Mesendoderm (in vitro differentiated cells): Measurements from ENCODE around the gene ZNF91. TPM values are rescaled to one million over a fixed set of nuclear protein-coding genes. Genes with fewer than 3 reads are reported as not detected.

Experiments used
- DNase-seq: peaks from one replicate; pipeline ENCODE4 v3.0.0; 2013
- H2AK5ac ChIP-seq: 2 replicates; pipeline ENCODE4 v1.6.1; 2013; ENCODE audit warnings: low read length, inconsistent platforms
- H2BK120ac ChIP-seq: 2 replicates; pipeline ENCODE4 v1.6.1; 2013; ENCODE audit warnings: low read depth, mild to moderate bottlenecking, low read length, moderate library complexity, mixed read lengths
- H2BK15ac ChIP-seq: replicated peaks from 2 replicates; pipeline ENCODE4 v1.6.1; 2013; ENCODE audit warnings: low read depth, mild to moderate bottlenecking, moderate library complexity
- H2BK5ac ChIP-seq: 2 replicates; pipeline ENCODE4 v1.6.1; 2013; ENCODE audit warnings: low read length, inconsistent platforms
- H3K18ac ChIP-seq: 2 replicates; pipeline ENCODE4 v1.6.1; 2013; ENCODE audit warnings: mild to moderate bottlenecking, low read length, mixed read lengths
- H3K23ac ChIP-seq: one replicate; pipeline ENCODE4 v1.6.1; 2013; ENCODE audit warnings: low read length
- H3K27ac ChIP-seq: 2 replicates; pipeline ENCODE4 v1.5.1; 2013; ENCODE audit warnings: low read depth, mild to moderate bottlenecking, inconsistent platforms, low read length, moderate library complexity
- H3K27me3 ChIP-seq: 2 replicates; pipeline ENCODE4 v1.6.1; 2013; ENCODE audit warnings: low read length, control low read depth, mild to moderate bottlenecking, inconsistent platforms; ENCODE audit not compliant: insufficient read depth, poor library complexity
- H3K36me3 ChIP-seq: 2 replicates; pipeline ENCODE4 v1.6.1; 2013; ENCODE audit warnings: low read length, inconsistent platforms; ENCODE audit not compliant: control insufficient read depth, insufficient read depth
- H3K4ac ChIP-seq: one replicate; pipeline ENCODE4 v1.6.1; 2013; ENCODE audit warnings: low read depth, mild to moderate bottlenecking, low read length, moderate library complexity
- H3K4me1 ChIP-seq: 2 replicates; pipeline ENCODE4 v1.6.1; 2013; ENCODE audit warnings: low read depth, low read length, inconsistent platforms; ENCODE audit not compliant: control insufficient read depth
- H3K4me2 ChIP-seq: 2 replicates; pipeline ENCODE4 v1.6.1; 2013; ENCODE audit warnings: low read length
- H3K4me3 ChIP-seq: 2 replicates; pipeline ENCODE4 v1.5.1; 2013; ENCODE audit warnings: mild to moderate bottlenecking, low read length
- H3K56ac ChIP-seq: one replicate; pipeline ENCODE4 v1.6.1; 2013; ENCODE audit warnings: low read length
- H3K79me1 ChIP-seq: 2 replicates; pipeline ENCODE4 v1.6.1; 2013; ENCODE audit warnings: low read length, inconsistent platforms
- H3K79me2 ChIP-seq: 2 replicates; pipeline ENCODE4 v1.6.1; 2013; ENCODE audit warnings: mild to moderate bottlenecking, low read length; ENCODE audit not compliant: control insufficient read depth, insufficient read depth
- H3K9ac ChIP-seq: 2 replicates; pipeline ENCODE4 v1.6.1; 2013; ENCODE audit warnings: low read length, inconsistent platforms
- H4K5ac ChIP-seq: one replicate; pipeline ENCODE4 v1.6.1; 2013; ENCODE audit warnings: low read length
- H4K8ac ChIP-seq: one replicate; pipeline ENCODE4 v1.6.1; 2013; ENCODE audit warnings: low read depth, mild to moderate bottlenecking, control low read depth, low read length, moderate library complexity
- WGBS: extraction: QIAGEN DNeasy Blood & Tissue Kit; methylation state at CpG from one replicate; pipeline ENCODE4 v1.1.7; 2013; ENCODE audit warnings: low lambda C conversion rate, missing lambda C conversion rate; ENCODE audit not compliant: insufficient coverage; ENCODE audit errors: extremely low coverage; 5-methylcytosine and 5-hydroxymethylcytosine counted together
- polyA plus RNA-seq, 2 experiments: library from polyadenylated mRNA; stranded (reverse); fragments of 200-250 nt; gene quantifications; one replicate each; pipeline ENCODE4 v1.2.3, GENCODE V29; 2013

ZNF91 gene
- polyA plus RNA-seq (2013, experiment 1 of 2), result 18.3 TPM
- 18.2 TPM for polyA plus RNA-seq (2013, experiment 2 of 2)

- H3K9ac ChIP-seq, result peak within 1 kb of the TSS; percentile 98
These were observed at the start of gene ZNF91 for GRCh38 chr19:23395041-23395721. Gene ZNF91 (minus strand): TSS chr19:23395471. CDS start chr19:23395354, 117 bp downstream.

GRCh38 chr19:23440791-23441190 is 45.5 kb upstream of the ZNF91 start:
- Histone ChIP-seq H3K4me2 (no peak overlapping the region), H2BK5ac (no peak overlapping the region), H3K79me2 (no peaks in the 10 kb centered on the region), H3K36me3 (no peaks in the 10 kb centered on the region), H3K56ac (no peak overlapping the region), H2AK5ac (no peak overlapping the region), H3K18ac (no peak overlapping the region), H3K4me3 (no peak overlapping the region), H3K27ac (no peak overlapping the region), H3K23ac (no peak overlapping the region), H3K79me1 (no peaks in the 10 kb centered on the region), H3K4me1 (no peaks in the 10 kb centered on the region), H3K9ac (no peak overlapping the region), H2BK15ac (no peak overlapping the region), H4K5ac (no peak overlapping the region), H4K8ac (no peak overlapping the region), H3K27me3 (no peaks in the 10 kb centered on the region), H2BK120ac (no peak overlapping the region), H3K4ac (no peak overlapping the region)
- no CpG with 5 or more reads among the region's 9 CpGs for WGBS
- DNase-seq, result peak; percentile 41

More at GRCh38 chr19:23395041-23395721, at the start of gene ZNF91:
- Histone ChIP-seq H4K8ac (peak within 1 kb of the TSS; percentile 76), H3K56ac (peak within 1 kb of the TSS; percentile 99), H3K18ac (peak within 1 kb of the TSS; percentile 44), H3K79me1 (peaks cover 4% of the 10 kb centered on the region), H3K4me3 (peak within 1 kb of the TSS; percentile 94), H2BK120ac (no peak within 1 kb of the TSS), H3K36me3 (peaks cover under 1% of the 10 kb centered on the region), H3K79me2 (peaks cover 26% of the 10 kb centered on the region), H3K27me3 (no peaks in the 10 kb centered on the region), H3K4ac (peak within 1 kb of the TSS; percentile 90), H3K27ac (peak within 1 kb of the TSS; percentile 79), H4K5ac (no peak within 1 kb of the TSS), H2BK5ac (peak within 1 kb of the TSS; percentile 89), H3K4me2 (peak within 1 kb of the TSS; percentile 10), H2BK15ac (no peak within 1 kb of the TSS), H2AK5ac (no peak within 1 kb of the TSS), H3K4me1 (peaks cover 4% of the 10 kb centered on the region), H3K23ac (no peak within 1 kb of the TSS)
- no CpG with 5 or more reads among the region's 32 CpGs for WGBS
- DNase-seq, result peak; percentile 99

GRCh38 chr19:23440207-23440606 is 44.9 kb upstream of the ZNF91 start:
- Histone ChIP-seq H3K4me1 (no peaks in the 10 kb centered on the region), H3K18ac (no peak overlapping the region), H2AK5ac (no peak overlapping the region), H2BK120ac (no peak overlapping the region), H3K23ac (no peak overlapping the region), H3K79me2 (no peaks in the 10 kb centered on the region), H4K8ac (no peak overlapping the region), H4K5ac (no peak overlapping the region), H3K56ac (no peak overlapping the region), H3K27me3 (no peaks in the 10 kb centered on the region), H3K36me3 (no peaks in the 10 kb centered on the region), H3K9ac (no peak overlapping the region), H3K4me2 (no peak overlapping the region), H2BK15ac (no peak overlapping the region), H3K27ac (no peak overlapping the region), H3K4me3 (no peak overlapping the region), H2BK5ac (no peak overlapping the region), H3K79me1 (no peaks in the 10 kb centered on the region), H3K4ac (no peak overlapping the region)
- no CpG with 5 or more reads among the region's 9 CpGs for WGBS
- peak; percentile 46 for DNase-seq

GRCh38 chr19:23439623-23440022 is 44.4 kb upstream of the ZNF91 start:
- no peak overlapping the region for H3K56ac ChIP-seq
- DNase-seq, result peak; percentile 46
- H3K4me2 ChIP-seq, result no peak overlapping the region
- no peak overlapping the region for H3K18ac ChIP-seq
- H2BK120ac ChIP-seq, result no peak overlapping the region
- H3K4me1 ChIP-seq, result no peaks in the 10 kb centered on the region
- H2AK5ac ChIP-seq, result no peak overlapping the region
- H3K23ac ChIP-seq, result no peak overlapping the region
- no peak overlapping the region for H4K5ac ChIP-seq
- no peak overlapping the region for H3K4me3 ChIP-seq
- no peak overlapping the region for H2BK15ac ChIP-seq
- no peak overlapping the region for H4K8ac ChIP-seq
- WGBS, result no CpG with 5 or more reads among the region's 8 CpGs
- no peak overlapping the region for H2BK5ac ChIP-seq
- H3K4ac ChIP-seq, result no peak overlapping the region
- H3K36me3 ChIP-seq, result no peaks in the 10 kb centered on the region
- no peaks in the 10 kb centered on the region for H3K27me3 ChIP-seq
- no peak overlapping the region for H3K27ac ChIP-seq
- H3K79me2 ChIP-seq, result no peaks in the 10 kb centered on the region
- H3K9ac ChIP-seq, result no peak overlapping the region
- no peaks in the 10 kb centered on the region for H3K79me1 ChIP-seq

GRCh38 chr19:23437901-23438300 is 42.6 kb upstream of the ZNF91 start:
- no peak for DNase-seq
- Histone ChIP-seq H3K36me3 (no peaks in the 10 kb centered on the region), H3K27me3 (no peaks in the 10 kb centered on the region), H3K27ac (no peak overlapping the region), H3K9ac (no peak overlapping the region), H3K23ac (no peak overlapping the region), H3K4me2 (no peak overlapping the region), H4K8ac (no peak overlapping the region), H3K79me2 (no peaks in the 10 kb centered on the region), H3K56ac (no peak overlapping the region), H3K4me1 (no peaks in the 10 kb centered on the region), H2AK5ac (no peak overlapping the region), H2BK120ac (no peak overlapping the region), H2BK15ac (no peak overlapping the region), H3K79me1 (no peaks in the 10 kb centered on the region), H3K4ac (no peak overlapping the region), H4K5ac (no peak overlapping the region), H3K18ac (no peak overlapping the region), H3K4me3 (peak overlapping the region; percentile 23), H2BK5ac (no peak overlapping the region)
- WGBS, result no CpG with 5 or more reads among the region's 4 CpGs

GRCh38 chr19:23436944-23437343 is 41.7 kb upstream of the ZNF91 start:
- no CpG with 5 or more reads among the region's 4 CpGs for WGBS
- no peak overlapping the region for H3K4ac ChIP-seq
- no peak overlapping the region for H3K27ac ChIP-seq
- H3K18ac ChIP-seq, result no peak overlapping the region
- H3K4me3 ChIP-seq, result no peak overlapping the region
- no peak overlapping the region for H4K8ac ChIP-seq
- H3K79me1 ChIP-seq, result no peaks in the 10 kb centered on the region
- H3K9ac ChIP-seq, result no peak overlapping the region
- no peak overlapping the region for H3K4me2 ChIP-seq
- H2BK15ac ChIP-seq, result no peak overlapping the region
- H3K4me1 ChIP-seq, result no peaks in the 10 kb centered on the region
- no peak overlapping the region for H2BK5ac ChIP-seq
- H3K27me3 ChIP-seq, result no peaks in the 10 kb centered on the region
- no peak overlapping the region for H2AK5ac ChIP-seq
- H3K23ac ChIP-seq, result no peak overlapping the region
- peak; percentile 54 for DNase-seq
- no peak overlapping the region for H3K56ac ChIP-seq
- H3K36me3 ChIP-seq, result no peaks in the 10 kb centered on the region
- H3K79me2 ChIP-seq, result no peaks in the 10 kb centered on the region
- no peak overlapping the region for H4K5ac ChIP-seq
- no peak overlapping the region for H2BK120ac ChIP-seq
